Activated naive CD4-positive, alpha-beta T cell treated with anti-CD3 and anti-CD28 coated beads for 36 hours (primary cell): ENCODE measurements around the gene POLE2. TPM values are rescaled to one million over a fixed set of nuclear protein-coding genes. Genes with fewer than 3 reads are reported as not detected.

ENCODE experiments used
- CTCF ChIA-PET: fragments of 350-600 bp; sonication (Branson Sonifier 250); formaldehyde crosslinking; loops from one replicate; lab custom pipeline; 2021; ENCODE audit warnings: antibody characterized with exemption; lab: Charles Lee
- DNase-seq: peaks from one replicate; pipeline ENCODE4 v3.0.0-alpha.2; 2020
- H3K27ac Mint-ChIP-seq: one replicate; pipeline ENCODE4 v1.8.0; 2021; ENCODE audit warnings: mild to moderate bottlenecking, mixed read lengths
- H3K27me3 Mint-ChIP-seq: one replicate; pipeline ENCODE4 v1.8.0; 2021; ENCODE audit warnings: low read depth, mixed read lengths
- H3K36me3 Mint-ChIP-seq: one replicate; pipeline ENCODE4 v1.8.0; 2021; ENCODE audit warnings: low read depth, mixed read lengths
- H3K4me1 Mint-ChIP-seq: one replicate; pipeline ENCODE4 v1.8.0; 2021; ENCODE audit warnings: low read depth, mixed read lengths
- H3K4me3 Mint-ChIP-seq: one replicate; pipeline ENCODE4 v1.8.0; 2021; ENCODE audit warnings: mild to moderate bottlenecking, moderate library complexity, mixed read lengths
- H3K9me3 Mint-ChIP-seq: one replicate; pipeline ENCODE4 v1.8.0; 2021; ENCODE audit warnings: mixed read lengths
- intact Hi-C: fragments of 100-400 bp; cut with micrococcal nuclease; formaldehyde crosslinking; loops from one replicate; pipeline ENCODE4 v1.15.1; 2023
- total RNA-seq, 2 experiments: library from RNA; stranded (reverse); gene quantifications; one replicate each; pipeline ENCODE4 v1.2.3, GENCODE V29; 2021

POLE2 gene
- total RNA-seq, 2 experiments from 2014 or later, result 36.9 to 40.3 TPM

DNA sequence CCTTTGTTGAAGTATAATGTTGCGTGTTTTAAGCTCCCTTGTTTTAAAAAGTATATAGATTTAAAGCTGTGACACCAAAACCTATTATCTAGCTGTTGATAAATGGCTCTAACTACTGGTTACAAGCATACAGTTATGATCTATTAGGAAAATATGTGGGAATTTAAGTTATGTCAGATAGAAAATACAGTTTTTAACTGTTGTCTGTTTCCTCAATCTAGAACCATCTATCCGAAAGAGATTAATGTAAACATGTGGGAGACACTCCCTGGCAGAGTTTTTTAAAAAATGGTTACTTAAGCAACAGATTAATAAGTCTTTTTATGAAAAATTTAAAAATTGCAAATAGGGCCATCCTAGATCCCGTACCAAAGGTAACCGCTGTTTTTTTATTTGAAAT lies 75.8 kb downstream of the POLE2 start:
- H3K4me1 Mint-ChIP-seq, result peaks cover 6% of the 10 kb centered on the region
- no peak for DNase-seq
- H3K27me3 Mint-ChIP-seq, result no peaks in the 10 kb centered on the region
- H3K27ac Mint-ChIP-seq, result no peak overlapping the region
- CTCF ChIA-PET, result interaction anchor here (0.7 kb wide), 1 partner anchor 25 kb away, joined by 4 read pairs; no protein-coding TSS in a partner anchor
- intact Hi-C loops, result no loop called here
- no peak overlapping the region for H3K4me3 Mint-ChIP-seq
- no peaks in the 10 kb centered on the region for H3K9me3 Mint-ChIP-seq
- H3K36me3 Mint-ChIP-seq, result peaks cover 19% of the 10 kb centered on the region

DNA sequence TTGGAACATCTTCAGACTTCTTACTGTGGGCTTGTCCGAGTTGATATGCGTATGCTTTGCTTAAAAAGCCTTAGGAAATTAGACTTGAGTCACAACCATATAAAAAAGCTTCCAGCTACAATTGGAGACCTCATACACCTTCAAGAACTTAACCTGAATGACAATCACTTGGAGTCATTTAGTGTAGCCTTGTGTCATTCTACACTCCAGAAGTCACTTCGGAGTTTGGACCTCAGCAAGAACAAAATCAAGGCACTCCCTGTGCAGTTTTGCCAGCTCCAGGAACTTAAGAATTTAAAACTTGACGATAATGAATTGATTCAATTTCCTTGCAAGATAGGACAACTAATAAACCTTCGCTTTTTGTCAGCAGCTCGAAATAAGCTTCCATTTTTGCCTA lies 80.4 kb downstream of the POLE2 start:
- Mint-ChIP-seq H3K4me1 (peaks cover 7% of the 10 kb centered on the region), H3K36me3 (peaks cover 27% of the 10 kb centered on the region), H3K9me3 (no peaks in the 10 kb centered on the region), H3K4me3 (no peak overlapping the region), H3K27ac (no peak overlapping the region), H3K27me3 (no peaks in the 10 kb centered on the region)
- intact Hi-C loops, result no loop called here
- CTCF ChIA-PET, result interaction anchor here (0.7 kb wide), 1 partner anchor 505 kb away, joined by 3 read pairs; no protein-coding TSS in a partner anchor
- no peak for DNase-seq

DNA sequence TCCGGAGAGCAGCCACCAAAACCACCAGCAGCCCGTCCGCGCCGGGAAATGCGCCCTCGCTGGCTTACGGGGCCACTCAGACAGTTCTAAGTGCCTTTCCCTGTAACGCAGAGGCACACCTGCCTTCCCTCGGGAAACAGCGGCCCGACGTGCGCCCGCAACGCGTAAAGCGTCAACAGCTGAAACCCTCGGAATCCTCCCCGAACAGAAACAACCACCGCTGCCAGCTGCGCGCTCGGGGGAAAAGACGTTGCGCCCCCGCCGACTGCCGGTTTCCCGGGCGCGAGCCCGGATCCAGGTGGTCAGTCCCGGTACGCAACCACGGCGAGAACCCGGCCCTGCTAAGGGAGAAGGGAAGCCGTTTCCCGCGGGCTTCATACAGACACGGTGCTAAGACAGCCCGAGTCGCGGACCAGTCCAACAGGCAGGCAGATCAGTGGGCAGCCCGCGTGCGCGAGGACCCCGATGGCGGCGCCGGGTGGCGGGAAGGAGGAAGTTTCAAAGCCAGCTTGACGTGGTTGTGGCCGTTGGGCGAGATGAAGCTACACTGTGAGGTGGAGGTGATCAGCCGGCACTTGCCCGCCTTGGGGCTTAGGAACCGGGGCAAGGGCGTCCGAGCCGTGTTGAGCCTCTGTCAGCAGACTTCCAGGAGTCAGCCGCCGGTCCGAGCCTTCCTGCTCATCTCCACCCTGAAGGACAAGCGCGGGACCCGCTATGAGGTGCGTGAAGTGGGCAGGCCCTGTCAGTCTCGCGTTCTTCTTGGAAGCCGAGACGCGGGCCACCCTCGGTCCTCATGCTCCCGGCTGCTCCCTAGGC lies 89.3 kb downstream of the POLE2 start, which contains the start of gene LRR1:
LRR1 (plus strand) TSS at position 456 of the 816 bp plus-strand sequence; CDS start at position 537, 81 bp downstream.
- CTCF ChIA-PET, result interaction anchor here (0.6 to 2.9 kb wide), 4 partner anchors 12 to 105 kb away, joined by 3 to 33 read pairs (median 4); partner anchors contain the start of genes MGAT2, RPL36AL and RPS29
- intact Hi-C loops, result loop anchor here (1.0 to 10.0 kb wide), 6 partner anchors 12 to 1216 kb away; partner anchors contain the start of genes DMAC2L, KLHDC2, L2HGDH and MGAT2
- Mint-ChIP-seq H3K4me1 (peaks cover 20% of the 10 kb centered on the region), H3K27me3 (no peaks in the 10 kb centered on the region), H3K27ac (peak within 1 kb of the TSS; percentile 99), H3K9me3 (no peaks in the 10 kb centered on the region), H3K4me3 (peak within 1 kb of the TSS; percentile 99), H3K36me3 (peaks cover 23% of the 10 kb centered on the region)
- DNase-seq, result peak; percentile 87

DNA sequence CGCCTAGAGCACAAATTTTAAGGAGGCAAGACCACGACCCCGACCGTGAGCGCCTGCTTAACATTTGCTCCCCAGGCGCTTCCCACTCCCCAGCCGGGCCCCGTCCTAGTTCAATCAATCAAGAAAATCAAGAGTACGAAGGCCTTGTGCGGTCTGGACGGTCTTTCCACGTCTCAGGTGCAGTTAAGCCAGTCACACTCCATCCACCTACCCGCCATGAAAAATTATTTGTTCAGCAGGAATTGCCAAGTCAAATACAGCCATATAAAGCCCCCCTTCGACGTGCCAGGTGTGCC lies 89.9 kb downstream of the POLE2 start:
- no peak for DNase-seq
- H3K27me3 Mint-ChIP-seq, result no peaks in the 10 kb centered on the region
- H3K4me1 Mint-ChIP-seq, result peaks cover 20% of the 10 kb centered on the region
- H3K4me3 Mint-ChIP-seq, result peak overlapping the region; percentile 99
- H3K36me3 Mint-ChIP-seq, result peaks cover 23% of the 10 kb centered on the region
- intact Hi-C loops, result loop anchor here (1.0 to 10.0 kb wide), 6 partner anchors 12 to 1217 kb away; partner anchors contain the start of genes DMAC2L, KLHDC2, L2HGDH and MGAT2
- peak overlapping the region; percentile 99 for H3K27ac Mint-ChIP-seq
- H3K9me3 Mint-ChIP-seq, result no peaks in the 10 kb centered on the region
- CTCF ChIA-PET, result interaction anchor here (0.6 to 2.9 kb wide), 2 partner anchors 11 to 255 kb away, joined by 3 to 33 read pairs; partner anchors contain the start of genes NEMF and RPS29

DNA sequence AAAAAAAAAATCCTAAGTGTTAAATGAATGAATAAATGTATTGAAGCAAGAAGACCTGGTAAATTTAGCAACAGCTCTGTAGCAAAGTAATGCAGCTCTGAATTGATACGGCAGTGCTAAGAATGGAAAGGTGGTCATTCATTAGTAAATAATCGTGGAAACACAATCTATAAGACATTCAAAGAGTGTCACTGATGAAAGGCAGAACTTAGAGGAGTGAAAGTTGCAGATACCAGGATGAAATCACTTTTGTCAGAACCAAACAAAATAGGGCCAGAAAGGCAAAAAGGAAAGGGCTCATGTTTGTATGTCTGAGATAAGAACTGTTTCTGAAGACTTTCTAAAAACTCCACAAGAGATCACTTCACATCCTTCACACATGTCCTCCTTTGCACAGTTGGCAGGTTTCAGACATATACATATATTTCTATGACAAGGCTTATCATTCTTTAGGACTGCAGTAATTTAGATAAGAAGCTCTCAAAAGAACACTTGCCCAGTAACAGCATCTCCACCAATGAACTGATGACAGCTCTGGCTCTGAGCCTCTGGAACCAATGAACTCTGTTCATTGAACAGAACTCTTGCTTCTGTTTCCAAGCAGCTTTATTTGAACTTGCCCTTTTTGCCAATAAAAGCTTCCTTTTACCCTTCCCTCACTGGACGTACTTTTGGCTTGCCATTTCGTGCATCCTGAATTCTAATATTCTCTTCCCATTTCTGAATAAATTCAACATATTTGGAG lies 93.5 kb downstream of the POLE2 start:
- Mint-ChIP-seq H3K36me3 (peaks cover 12% of the 10 kb centered on the region), H3K4me1 (peaks cover 11% of the 10 kb centered on the region), H3K9me3 (no peaks in the 10 kb centered on the region), H3K27me3 (no peaks in the 10 kb centered on the region), H3K27ac (no peak overlapping the region), H3K4me3 (no peak overlapping the region)
- CTCF ChIA-PET, result interaction anchor here (0.6 to 1.9 kb wide), 6 partner anchors 8 to 133 kb away, joined by 3 to 22 read pairs (median 4); partner anchors contain the start of genes KLHDC1 and RPS29
- intact Hi-C loops, result loop anchor here (10.0 kb wide), 1 partner anchor 1220 kb away; no protein-coding TSS in a partner anchor
- no peak for DNase-seq

Other genes starting within 250 kb of the POLE2 start
- 1,000 to 10,000 TPM; 1,858 to 2,382 TPM for gene RPS29, start 101.8 kb downstream of the POLE2 start, total RNA-seq
- 10 to 100 TPM; 47.7 to 49.1 TPM for gene LRR1, start 89.3 kb downstream of the POLE2 start, total RNA-seq
- gene RPL36AL, start 67.6 kb downstream of the POLE2 start, total RNA-seq, result 100 to 1,000 TPM; 250 to 266 TPM
- gene MGAT2, start 67.4 kb downstream of the POLE2 start, total RNA-seq, result 10 to 100 TPM; 20.6 to 20.7 TPM
- 1 to 10 TPM; 5.5 to 6.0 TPM for gene DNAAF2, start 53.0 kb downstream of the POLE2 start, total RNA-seq
- gene KLHDC1, start 4.9 kb upstream of the POLE2 start, total RNA-seq, result under 1 TPM; 0.57 to 0.79 TPM
- gene KLHDC2, start 79.9 kb upstream of the POLE2 start, total RNA-seq, result 10 to 100 TPM; 24.3 to 25.0 TPM
- gene NEMF, start 164.6 kb upstream of the POLE2 start, total RNA-seq, result 10 to 100 TPM; 45.5 to 47.0 TPM
- gene ARF6, start 204.9 kb upstream of the POLE2 start, total RNA-seq, result 100 to 1,000 TPM; 128 to 129 TPM